Measurements from ENCODE around the gene DCTPP1. TPM values are rescaled to one million over a fixed set of nuclear protein-coding genes. Genes with fewer than 3 reads are reported as not detected.
"Not testable (repeated sequence)": the region's sequence is repeated elsewhere in the genome, so short reads cannot be mapped to it uniquely, and the experiment has no call there.

The DCTPP1 gene
- polyA plus RNA-seq, 1 donor from 2014 or later, result 47.3 TPM

- no peak overlapping the region for H2AFZ ChIP-seq (ENCODE audit: low read depth, low read length)
Measured at GRCh38 chr16:30456302-30456701, 26.5 kb upstream of the DCTPP1 start.

GRCh38 chr16:30452709-30453580 lies 23.1 kb upstream of the DCTPP1 start:
- not testable (repeated sequence) for H3K36me3 ChIP-seq (ENCODE audit: insufficient read depth, low read length); H3K4me2 ChIP-seq (ENCODE audit: low read length); H2AFZ ChIP-seq (ENCODE audit: low read depth, low read length)

More at GRCh38 chr16:30456302-30456701, 26.5 kb upstream of the DCTPP1 start:
- Histone ChIP-seq H4K20me1 (ENCODE audit: insufficient read depth) (no peaks in the 10 kb centered on the region), H3K9me3 (ENCODE audit: low read length) (no peaks in the 10 kb centered on the region), H3K4me2 (ENCODE audit: low read length) (no peak overlapping the region), H3F3A (ENCODE audit: insufficient read depth, low read length, poor library complexity, severe bottlenecking) (no peaks in the 10 kb centered on the region), H3K79me2 (replicated peaks; ENCODE audit: insufficient read depth, low read length) (no peaks in the 10 kb centered on the region), H3K36me3 (ENCODE audit: insufficient read depth, low read length) (no peaks in the 10 kb centered on the region), H3K27ac (ENCODE audit: low read length) (no peak overlapping the region), H3K4me3 (ENCODE audit: low read length) (no peak overlapping the region), H3K9me2 (ENCODE audit: insufficient read depth, low read length) (no peaks in the 10 kb centered on the region), H3K27me3 (ENCODE audit: insufficient read depth, low read depth, low read length) (no peaks in the 10 kb centered on the region), H3K9ac (ENCODE audit: low read length) (no peak overlapping the region)
- TF ChIP-seq EP300 (conservative IDR thresholded peaks at IDR 0.05; ENCODE audit: poor library complexity, severe bottlenecking) (no peak), REST (IDR thresholded peaks at IDR 0.05; ENCODE audit: borderline replicate concordance) (no peak), MXI1 (conservative IDR thresholded peaks at IDR 0.05; ENCODE audit: poor library complexity, severe bottlenecking) (no peak), RAD21 (conservative IDR thresholded peaks at IDR 0.05) (no peak), TAF1 (IDR thresholded peaks at IDR 0.05; ENCODE audit: low read depth) (no peak), SMC3 (conservative IDR thresholded peaks at IDR 0.05; ENCODE audit: poor library complexity) (no peak), EZH2 (IDR thresholded peaks at IDR 0.05; ENCODE audit: borderline replicate concordance, insufficient read depth, low read length, poor library complexity, severe bottlenecking) (no peak), POLR2AphosphoS5 (IDR thresholded peaks at IDR 0.05) (no peak), CTCF (IDR thresholded peaks at IDR 0.05; ENCODE audit: poor library complexity, severe bottlenecking) (no peak)

More at GRCh38 chr16:30452709-30453580, 23.1 kb upstream of the DCTPP1 start:
- not testable (repeated sequence) for H3K27me3 ChIP-seq (ENCODE audit: insufficient read depth, low read depth, low read length); H3K27ac ChIP-seq (ENCODE audit: low read length); H3F3A ChIP-seq (ENCODE audit: insufficient read depth, low read length, poor library complexity, severe bottlenecking); H3K4me3 ChIP-seq (ENCODE audit: low read length); H3K9me2 ChIP-seq (ENCODE audit: insufficient read depth, low read length); H3K9me3 ChIP-seq (ENCODE audit: low read length); H4K20me1 ChIP-seq (ENCODE audit: insufficient read depth); H3K79me2 ChIP-seq (replicated peaks; ENCODE audit: insufficient read depth, low read length); H3K9ac ChIP-seq (ENCODE audit: low read length)
